ENCODE measurements around the gene RHOA.
"Not testable (repeated sequence)": the region's sequence is repeated elsewhere in the genome, so short reads cannot be mapped to it uniquely, and the experiment has no call there.

The RHOA gene

DNA sequence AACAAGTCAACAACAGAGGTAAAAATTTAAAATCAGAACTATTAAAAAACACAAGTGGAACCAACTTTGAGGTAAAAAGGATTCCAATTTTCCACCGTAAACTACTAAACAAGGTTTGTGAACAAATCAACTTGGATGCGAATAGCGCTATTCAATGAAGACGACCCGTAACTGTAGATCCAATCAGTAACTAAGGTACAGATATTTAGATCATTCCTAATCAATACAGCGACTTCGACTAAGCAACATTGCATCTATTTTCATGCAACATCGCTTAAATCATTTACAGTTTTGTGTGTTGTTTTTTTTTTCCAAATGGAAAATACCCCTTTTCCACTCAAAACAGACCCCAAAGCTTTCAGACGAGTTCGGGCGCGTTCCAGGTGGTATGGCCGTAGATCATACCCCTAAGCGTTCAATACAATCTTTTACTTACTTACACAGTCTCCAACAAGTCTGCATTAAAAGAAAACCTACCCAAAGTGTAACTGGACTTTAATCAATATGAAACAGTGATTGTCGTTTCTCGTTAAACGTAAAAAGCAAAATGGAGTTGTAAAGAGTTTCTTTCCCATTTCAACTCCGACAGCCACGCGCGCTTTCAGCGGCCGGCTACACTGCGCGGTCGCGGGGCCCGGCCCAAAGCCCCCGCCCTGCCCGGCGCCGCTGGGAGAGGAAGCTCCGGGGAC is 786 bp downstream of the RHOA start:
- no peak for DNase-seq

GRCh38 chr3:49410066-49410845 is 1.5 kb downstream of the RHOA start:
- no peak for DNase-seq

GRCh38 chr3:49406571-49407565 is 4.9 kb downstream of the RHOA start:
- DNase-seq = no peak

DNA sequence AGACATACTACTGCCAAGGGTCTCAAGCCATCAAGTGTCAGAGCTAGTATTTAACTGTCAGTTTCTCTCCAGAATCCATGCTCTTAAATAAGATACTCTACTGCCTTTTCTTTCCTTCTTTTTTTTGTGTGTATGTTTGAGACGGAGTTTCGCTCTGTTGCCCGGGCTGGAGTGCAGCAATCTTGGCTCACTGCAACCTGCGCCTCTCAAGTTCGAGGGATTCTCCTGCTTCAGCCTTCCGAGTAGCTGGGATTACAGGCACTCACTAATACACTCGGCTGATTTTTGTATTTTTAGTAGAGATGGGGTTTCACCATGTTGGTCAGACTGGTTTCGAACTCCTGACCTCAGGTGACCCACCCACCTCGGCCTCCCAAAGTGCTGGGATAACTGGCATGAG is 6.2 kb downstream of the RHOA start:
- not testable (repeated sequence) for DNase-seq

GRCh38 chr3:49403891-49404290 is 7.9 kb downstream of the RHOA start:
- no peak for DNase-seq

- DNase-seq = no peak
Observed at GRCh38 chr3:49401766-49402165, 10.0 kb downstream of the RHOA start.

- no peak for DNase-seq
Observed at GRCh38 chr3:49399461-49399860, 12.3 kb downstream of the RHOA start.

GRCh38 chr3:49397470-49397869 is 14.3 kb downstream of the RHOA start:
- no peak for DNase-seq

DNA sequence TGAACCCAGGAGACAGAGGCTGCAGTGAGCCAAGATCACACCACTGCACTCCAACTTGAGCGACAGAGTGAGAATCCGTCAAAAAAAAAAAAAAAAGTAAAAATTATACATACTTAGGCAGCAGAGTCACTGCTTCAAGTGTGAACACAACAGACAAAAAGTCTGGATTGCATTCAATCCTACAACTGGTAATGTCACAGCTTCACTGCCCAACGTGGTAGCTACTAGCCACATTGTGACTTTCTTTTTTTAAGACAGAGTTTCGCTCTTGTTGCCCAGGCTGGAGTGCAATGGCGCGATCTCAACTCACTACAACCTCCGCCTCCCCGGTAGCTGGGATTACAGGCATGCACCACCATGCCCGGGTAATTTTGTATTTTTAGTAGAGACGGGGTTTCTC is 20.5 kb downstream of the RHOA start:
- not testable (repeated sequence) for DNase-seq

DNA sequence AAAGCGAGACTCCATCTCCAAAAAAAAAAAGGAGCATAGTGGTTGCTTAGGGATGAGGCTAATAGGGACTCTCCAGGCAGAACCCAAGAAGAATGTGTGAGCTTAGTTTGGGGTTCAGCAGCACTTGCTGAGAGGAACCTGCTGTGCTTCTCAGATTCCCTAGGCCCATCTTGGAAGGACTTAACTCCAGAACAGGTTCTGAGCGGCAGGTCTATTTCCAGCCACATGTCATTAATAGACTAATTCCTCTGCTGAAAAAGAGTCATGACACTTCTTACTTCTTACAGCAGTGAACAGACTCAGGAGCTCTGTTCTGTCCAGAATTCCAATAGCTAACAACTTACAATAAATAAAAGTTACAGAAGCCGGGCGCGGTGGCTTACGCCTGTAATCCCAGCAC is 22.5 kb downstream of the RHOA start:
- DNase-seq = no peak

DNA sequence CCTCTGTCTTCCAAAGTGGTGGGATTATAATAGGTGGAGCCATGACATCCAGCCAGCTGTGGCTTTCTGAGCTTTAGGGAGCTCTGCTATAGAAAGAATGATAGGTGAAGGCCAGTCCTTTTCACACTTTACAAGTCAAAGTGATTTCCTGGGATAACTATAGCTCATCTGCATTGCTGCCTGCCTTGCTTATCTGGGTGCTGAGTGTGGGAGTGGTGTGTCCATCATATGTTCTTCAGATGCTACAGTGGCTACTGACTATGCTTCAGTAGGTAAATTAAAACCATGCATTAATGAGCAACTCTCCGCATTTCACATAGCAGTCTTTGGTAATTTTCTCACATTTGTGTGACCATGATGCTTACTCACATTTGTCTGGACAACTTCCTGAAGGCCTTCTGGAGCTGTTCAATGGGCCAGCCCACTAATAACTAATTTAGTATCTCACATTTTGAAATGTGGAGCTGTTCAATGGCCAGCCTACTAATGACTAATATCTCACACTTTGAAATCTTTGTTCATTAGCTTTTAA is 23.4 kb downstream of the RHOA start:
- no peak for DNase-seq

- no peak for DNase-seq
Observed at GRCh38 chr3:49387721-49388120, 24.1 kb downstream of the RHOA start.

DNA sequence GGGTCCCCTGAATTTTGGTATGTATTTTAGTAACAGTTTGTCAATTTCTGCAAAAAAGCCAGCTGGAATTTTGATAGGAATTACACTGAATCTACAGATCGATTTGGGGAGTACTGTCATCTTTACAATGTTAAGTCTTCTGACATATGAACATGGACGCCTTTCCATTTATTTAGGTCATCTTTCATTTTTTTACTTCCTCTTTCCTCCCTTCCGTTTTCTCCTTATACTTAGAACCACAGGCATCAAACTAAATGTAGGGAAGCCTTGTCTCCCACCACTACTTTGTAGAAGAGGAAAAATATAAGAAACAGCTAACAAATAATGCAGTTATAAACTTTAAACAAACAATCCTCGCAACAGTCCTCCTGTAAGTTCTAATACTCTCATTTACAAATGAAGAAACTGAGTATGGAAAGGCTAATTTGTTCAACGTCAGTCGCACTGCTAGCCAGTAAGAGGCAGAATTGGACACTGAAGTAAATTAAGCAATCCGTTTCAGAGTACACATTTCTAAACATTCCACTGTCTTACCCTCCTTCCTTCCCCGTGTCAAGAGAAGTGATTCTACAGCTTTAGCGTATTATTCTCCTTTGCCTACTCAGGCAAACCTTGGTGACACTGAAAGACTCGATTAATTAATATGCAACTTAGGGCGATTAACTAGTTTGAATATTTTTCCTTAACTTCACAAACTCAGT is 25.6 kb downstream of the RHOA start:
- DNase-seq = no peak

GRCh38 chr3:49385617-49386016 is 26.2 kb downstream of the RHOA start:
- no peak for DNase-seq

- DNase-seq = no peak
Observed at GRCh38 chr3:49383387-49383786, 28.4 kb downstream of the RHOA start.

DNA sequence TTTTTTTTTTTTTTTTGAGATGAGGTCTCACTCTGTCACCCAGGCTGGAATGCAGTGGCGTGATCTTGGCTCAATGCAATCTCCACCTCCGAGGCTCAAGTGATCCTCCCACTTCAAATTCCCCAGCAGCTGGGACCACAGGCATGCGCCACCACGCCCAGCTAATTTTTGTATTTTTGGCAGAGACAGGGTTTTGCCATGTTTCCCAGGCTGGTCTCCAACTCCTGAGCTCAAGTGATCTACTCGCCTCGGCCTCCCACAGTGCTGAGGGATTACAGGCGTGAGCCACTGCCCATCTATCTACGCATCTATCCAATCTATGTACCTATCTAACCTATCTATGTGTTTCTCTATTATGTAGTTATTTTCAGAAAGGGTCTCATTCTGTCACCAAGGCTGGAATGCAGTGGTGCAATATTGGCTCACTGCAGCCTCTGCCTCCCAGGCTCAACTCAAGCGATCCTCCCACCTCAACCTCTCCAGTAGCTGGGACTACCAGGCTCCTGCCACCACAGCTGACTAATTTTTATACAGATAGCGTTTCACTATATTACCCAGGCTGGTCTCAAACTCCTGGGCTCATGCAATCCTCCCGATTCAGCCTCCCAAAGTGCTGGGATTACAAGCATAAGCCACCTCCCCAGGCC is 33.4 kb downstream of the RHOA start:
- DNase-seq = no peak

GRCh38 chr3:49377483-49377882 is 34.3 kb downstream of the RHOA start:
- peak; percentile 4 for DNase-seq

- DNase-seq = no peak
Observed at GRCh38 chr3:49371946-49372345, 39.8 kb downstream of the RHOA start.

- no peak for DNase-seq
Observed at GRCh38 chr3:49370585-49371290, 41.0 kb downstream of the RHOA start.

GRCh38 chr3:49362561-49362960 is 49.2 kb downstream of the RHOA start:
- DNase-seq = no peak

GRCh38 chr3:49359623-49360022 is 52.2 kb downstream of the RHOA start:
- DNase-seq = no peak
